Measurements from ENCODE around the gene C1QL1. TPM values are rescaled to one million over a fixed set of nuclear protein-coding genes. Genes with fewer than 3 reads are reported as not detected.

Gene C1QL1
- total RNA-seq, 1 experiment from 2014 or later, result 1.3 TPM

DNA sequence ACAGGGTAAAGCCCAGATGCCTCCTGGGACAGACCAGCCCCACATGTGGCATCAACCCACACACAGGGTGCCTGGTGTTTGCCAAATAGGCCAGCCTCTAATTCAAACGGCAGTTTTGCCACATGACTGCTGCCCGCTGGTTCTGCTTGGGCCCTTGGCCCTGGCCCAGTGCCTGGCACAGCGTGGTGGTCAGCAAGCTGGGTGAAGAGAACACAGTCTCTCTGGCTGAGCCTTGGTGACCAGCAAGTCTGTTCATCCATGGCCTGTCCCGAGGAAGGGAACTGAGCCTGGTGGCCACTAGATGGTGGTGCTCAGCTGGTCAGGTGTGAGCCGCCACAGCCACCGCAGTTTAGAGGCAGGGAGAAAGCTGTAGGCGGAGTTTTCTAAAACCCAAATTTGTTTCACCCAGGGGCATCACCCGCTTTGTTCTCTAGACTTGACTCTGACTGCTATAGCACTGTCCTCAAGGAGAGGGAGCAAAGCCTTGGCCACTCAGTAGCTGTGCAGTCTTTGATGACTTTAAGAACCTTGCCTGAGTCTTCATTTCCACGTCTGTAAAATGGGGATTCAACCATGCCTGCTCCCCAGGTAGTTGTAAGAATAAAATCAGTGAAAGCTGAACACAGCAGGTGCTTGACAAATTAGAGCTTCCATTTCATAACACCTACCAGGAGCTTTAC, 48.1 kb downstream of the C1QL1 start:
- Histone ChIP-seq H3K27me3 (ENCODE audit: insufficient read depth, low read depth) (peaks cover 8% of the 10 kb centered on the region; the same call in 1 of the 2 replicates), H3K27ac (no peak overlapping the region), H2AFZ (no peak overlapping the region), H3K4me3 (no peak overlapping the region), H3K4me1 (replicated peaks; ENCODE audit: insufficient read depth) (peaks cover 9% of the 10 kb centered on the region), H3K36me3 (ENCODE audit: low read depth) (no peaks in the 10 kb centered on the region), H3K9me2 (ENCODE audit: insufficient read depth) (no peaks in the 10 kb centered on the region), H4K20me1 (ENCODE audit: insufficient read depth) (no peaks in the 10 kb centered on the region), H3K9me3 (ENCODE audit: insufficient read depth, low read depth) (no peaks in the 10 kb centered on the region), H3K4me2 (no peak overlapping the region), H3K79me2 (ENCODE audit: low read depth) (no peaks in the 10 kb centered on the region), H3F3A (ENCODE audit: insufficient read depth, low read depth) (peaks cover 16% of the 10 kb centered on the region; the same call in 1 of the 2 replicates)
- TF ChIP-seq, protein P1, sequence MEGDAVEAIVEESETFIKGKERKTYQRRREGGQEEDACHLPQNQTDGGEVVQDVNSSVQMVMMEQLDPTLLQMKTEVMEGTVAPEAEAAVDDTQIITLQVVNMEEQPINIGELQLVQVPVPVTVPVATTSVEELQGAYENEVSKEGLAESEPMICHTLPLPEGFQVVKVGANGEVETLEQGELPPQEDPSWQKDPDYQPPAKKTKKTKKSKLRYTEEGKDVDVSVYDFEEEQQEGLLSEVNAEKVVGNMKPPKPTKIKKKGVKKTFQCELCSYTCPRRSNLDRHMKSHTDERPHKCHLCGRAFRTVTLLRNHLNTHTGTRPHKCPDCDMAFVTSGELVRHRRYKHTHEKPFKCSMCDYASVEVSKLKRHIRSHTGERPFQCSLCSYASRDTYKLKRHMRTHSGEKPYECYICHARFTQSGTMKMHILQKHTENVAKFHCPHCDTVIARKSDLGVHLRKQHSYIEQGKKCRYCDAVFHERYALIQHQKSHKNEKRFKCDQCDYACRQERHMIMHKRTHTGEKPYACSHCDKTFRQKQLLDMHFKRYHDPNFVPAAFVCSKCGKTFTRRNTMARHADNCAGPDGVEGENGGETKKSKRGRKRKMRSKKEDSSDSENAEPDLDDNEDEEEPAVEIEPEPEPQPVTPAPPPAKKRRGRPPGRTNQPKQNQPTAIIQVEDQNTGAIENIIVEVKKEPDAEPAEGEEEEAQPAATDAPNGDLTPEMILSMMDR (conservative IDR thresholded peaks at IDR 0.05), result peak; percentile 83
- no peak for TF ChIP-seq EZH2 (IDR thresholded peaks at IDR 0.05; ENCODE audit: low read depth)
- ChIA-PET CTCF (interaction anchor here (0.7 to 1.5 kb wide), 4 partner anchors 10 to 215 kb away, joined by 3 to 26 read pairs (median 4); partner anchors contain the start of gene ACBD4), POLR2A (ENCODE audit: unreplicated experiment) (no interaction called here)
- intact Hi-C loops (cut with micrococcal nuclease; ENCODE audit: unreplicated experiment), result loop anchor here (1.0 to 5.0 kb wide), 3 partner anchors 102 to 212 kb away; partner anchors contain the start of gene PLCD3
- BruUV-seq (replicated peaks), result no TSS peak
- peak; percentile 64 to 74 for DNase-seq

DNA sequence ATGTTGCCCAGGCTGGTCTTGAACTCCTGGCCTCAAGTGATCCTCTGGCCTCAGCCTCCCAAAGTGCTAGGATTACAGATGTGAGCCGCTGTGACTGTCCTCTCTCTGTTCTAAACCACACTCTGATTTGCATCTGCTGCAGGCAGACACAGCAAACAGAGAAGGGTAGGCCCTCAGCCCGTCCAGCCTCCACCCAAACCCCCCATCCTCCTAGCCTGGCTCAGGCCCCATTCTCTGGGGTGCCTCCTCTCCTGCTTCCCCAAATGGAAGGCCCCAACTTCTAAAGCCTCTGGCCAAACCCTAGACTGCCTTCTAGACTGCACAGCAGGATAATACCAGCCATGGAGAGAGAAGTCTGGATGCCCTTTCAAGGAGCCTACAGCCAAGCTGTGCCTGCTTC, 48.7 kb downstream of the C1QL1 start:
- no peaks in the 10 kb centered on the region for H3K9me3 ChIP-seq (ENCODE audit: insufficient read depth, low read depth)
- no peaks in the 10 kb centered on the region for H3K79me2 ChIP-seq (ENCODE audit: low read depth)
- no TSS peak for BruUV-seq (replicated peaks)
- no peaks in the 10 kb centered on the region for H3K36me3 ChIP-seq (ENCODE audit: low read depth)
- peaks cover 15% of the 10 kb centered on the region; the same call in 1 of the 2 replicates for H3F3A ChIP-seq (ENCODE audit: insufficient read depth, low read depth)
- TF ChIP-seq, protein P1 (conservative IDR thresholded peaks at IDR 0.05), result no peak
- no peak overlapping the region for H3K4me2 ChIP-seq
- H3K27ac ChIP-seq, result no peak overlapping the region
- H3K27me3 ChIP-seq (ENCODE audit: insufficient read depth, low read depth), result peaks cover 8% of the 10 kb centered on the region; the same call in 1 of the 2 replicates
- no peaks in the 10 kb centered on the region for H4K20me1 ChIP-seq (ENCODE audit: insufficient read depth)
- ChIA-PET POLR2A (ENCODE audit: unreplicated experiment) (interaction anchor here (0.7 kb wide), 1 partner anchor 216 kb away, joined by 3 read pairs; the partner anchor contains the start of gene ACBD4), CTCF (interaction anchor here (0.6 to 1.0 kb wide), 2 partner anchors 100 to 116 kb away, joined by 7 to 26 read pairs; no protein-coding TSS in a partner anchor)
- no peak overlapping the region for H3K4me3 ChIP-seq
- intact Hi-C loops (cut with micrococcal nuclease; ENCODE audit: unreplicated experiment), result no loop called here
- DNase-seq, result no peak
- H2AFZ ChIP-seq, result no peak overlapping the region
- no peaks in the 10 kb centered on the region for H3K9me2 ChIP-seq (ENCODE audit: insufficient read depth)
- H3K4me1 ChIP-seq (replicated peaks; ENCODE audit: insufficient read depth), result peaks cover 9% of the 10 kb centered on the region

DNA sequence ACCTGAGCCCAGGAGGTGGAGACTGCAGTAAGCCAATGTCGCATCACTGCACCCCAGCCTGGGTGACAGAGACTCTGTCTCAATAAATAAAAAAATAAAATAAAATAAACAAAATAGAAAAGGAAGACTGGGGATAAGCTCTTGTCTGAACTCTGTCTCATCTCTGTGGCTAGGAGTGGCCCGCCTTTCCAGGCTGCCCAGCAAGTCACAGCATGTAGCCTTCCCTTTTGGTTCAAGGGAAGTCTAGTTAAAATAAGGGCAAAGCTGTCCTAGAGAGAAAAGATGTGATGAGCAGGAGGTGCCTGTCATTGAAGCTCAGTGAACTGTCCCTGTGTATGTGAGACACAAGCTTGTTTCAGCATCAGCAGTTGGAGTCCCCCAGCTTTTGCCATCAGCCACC, 50.1 kb downstream of the C1QL1 start:
- no TSS peak for BruUV-seq (replicated peaks)
- intact Hi-C loops (cut with micrococcal nuclease; ENCODE audit: unreplicated experiment), result no loop called here
- no peaks in the 10 kb centered on the region for H4K20me1 ChIP-seq (ENCODE audit: insufficient read depth)
- peaks cover 4% of the 10 kb centered on the region; the same call in 1 of the 2 replicates for H3F3A ChIP-seq (ENCODE audit: insufficient read depth, low read depth)
- no peak overlapping the region for H3K4me2 ChIP-seq
- H3K79me2 ChIP-seq (ENCODE audit: low read depth), result no peaks in the 10 kb centered on the region
- H3K4me3 ChIP-seq, result no peak overlapping the region
- H2AFZ ChIP-seq, result no peak overlapping the region
- H3K9me3 ChIP-seq (ENCODE audit: insufficient read depth, low read depth), result no peaks in the 10 kb centered on the region
- H3K4me1 ChIP-seq (replicated peaks; ENCODE audit: insufficient read depth), result peaks cover 9% of the 10 kb centered on the region
- H3K27ac ChIP-seq, result no peak overlapping the region
- H3K36me3 ChIP-seq (ENCODE audit: low read depth), result no peaks in the 10 kb centered on the region
- ChIA-PET POLR2A (ENCODE audit: unreplicated experiment) (no interaction called here), CTCF (interaction anchor here (0.5 to 0.6 kb wide), 2 partner anchors 101 to 105 kb away, joined by 3 to 7 read pairs; no protein-coding TSS in a partner anchor)
- no peaks in the 10 kb centered on the region for H3K9me2 ChIP-seq (ENCODE audit: insufficient read depth)
- TF ChIP-seq, protein P1 (conservative IDR thresholded peaks at IDR 0.05), result no peak
- no peak for TF ChIP-seq EZH2 (IDR thresholded peaks at IDR 0.05; ENCODE audit: low read depth)
- DNase-seq, result no peak
- H3K27me3 ChIP-seq (ENCODE audit: insufficient read depth, low read depth), result peaks cover 8% of the 10 kb centered on the region; the same call in 1 of the 2 replicates

Measured in PC-9 (cell line).